ENCODE data around the gene STXBP5. TPM values are rescaled to one million over a fixed set of nuclear protein-coding genes. Genes with fewer than 3 reads are reported as not detected.
"Not testable (repeated sequence)": the region's sequence is repeated elsewhere in the genome, so short reads cannot be mapped to it uniquely, and the experiment has no call there.

The STXBP5 gene
- total RNA-seq, 4 donors from 2014 or later, result 78.4 to 115 (median 90.7) TPM

DNA sequence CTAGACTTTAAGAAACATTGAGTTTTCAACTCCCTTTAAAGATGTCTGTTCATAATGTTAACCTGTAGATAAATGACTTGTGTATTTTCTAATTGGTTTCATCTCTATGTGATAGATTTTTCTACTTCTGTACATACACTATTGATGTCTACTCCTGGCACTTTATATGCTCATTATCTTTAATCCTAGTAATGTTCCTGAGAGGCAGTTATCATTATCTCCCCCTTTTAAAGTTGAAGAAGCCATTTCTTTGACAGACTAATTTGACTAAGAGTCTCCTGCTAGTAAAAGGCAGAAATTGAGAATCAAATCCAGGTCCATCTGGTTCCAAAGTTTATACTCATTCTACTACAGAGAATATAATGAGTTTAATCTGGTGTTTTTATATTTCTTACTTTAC lies 167.1 kb downstream of the STXBP5 start:
- Histone ChIP-seq H3K9me3 (no peaks in the 10 kb centered on the region), H3K27ac (no peak overlapping the region), H3K4me3 (no peak overlapping the region), H3K4me1 (no peaks in the 10 kb centered on the region), H3K27me3 (no peaks in the 10 kb centered on the region), H3K36me3 (peaks cover 0 to 11% (median 0%) of the 10 kb centered on the region in 3 donors)
- no peak for DNase-seq
- TF ChIP-seq POLR2A (IDR thresholded peaks at IDR 0.05), result no peak
- TF ChIP-seq, protein P1, sequence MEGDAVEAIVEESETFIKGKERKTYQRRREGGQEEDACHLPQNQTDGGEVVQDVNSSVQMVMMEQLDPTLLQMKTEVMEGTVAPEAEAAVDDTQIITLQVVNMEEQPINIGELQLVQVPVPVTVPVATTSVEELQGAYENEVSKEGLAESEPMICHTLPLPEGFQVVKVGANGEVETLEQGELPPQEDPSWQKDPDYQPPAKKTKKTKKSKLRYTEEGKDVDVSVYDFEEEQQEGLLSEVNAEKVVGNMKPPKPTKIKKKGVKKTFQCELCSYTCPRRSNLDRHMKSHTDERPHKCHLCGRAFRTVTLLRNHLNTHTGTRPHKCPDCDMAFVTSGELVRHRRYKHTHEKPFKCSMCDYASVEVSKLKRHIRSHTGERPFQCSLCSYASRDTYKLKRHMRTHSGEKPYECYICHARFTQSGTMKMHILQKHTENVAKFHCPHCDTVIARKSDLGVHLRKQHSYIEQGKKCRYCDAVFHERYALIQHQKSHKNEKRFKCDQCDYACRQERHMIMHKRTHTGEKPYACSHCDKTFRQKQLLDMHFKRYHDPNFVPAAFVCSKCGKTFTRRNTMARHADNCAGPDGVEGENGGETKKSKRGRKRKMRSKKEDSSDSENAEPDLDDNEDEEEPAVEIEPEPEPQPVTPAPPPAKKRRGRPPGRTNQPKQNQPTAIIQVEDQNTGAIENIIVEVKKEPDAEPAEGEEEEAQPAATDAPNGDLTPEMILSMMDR (IDR thresholded peaks at IDR 0.05), result no peak

DNA sequence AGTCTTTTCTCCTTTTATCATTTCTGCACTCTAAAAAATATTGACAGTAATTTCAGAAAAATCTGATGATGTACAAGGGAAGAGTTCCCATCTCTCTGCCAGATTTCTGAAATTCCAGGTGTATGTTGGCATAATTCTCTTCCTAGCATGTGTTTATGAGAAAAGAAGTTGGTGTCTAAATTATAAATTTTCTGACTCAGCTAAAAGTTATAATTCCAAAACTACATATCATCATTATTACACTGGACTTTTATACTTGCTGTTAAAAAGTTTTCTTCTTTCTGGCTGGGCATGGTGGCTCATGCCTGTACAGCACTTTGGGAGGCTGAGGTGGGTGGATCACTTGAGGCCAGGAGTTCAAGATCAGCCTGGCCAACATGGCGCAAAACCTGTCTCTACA lies 168.6 kb downstream of the STXBP5 start:
- Histone ChIP-seq H3K4me3 (no peak overlapping the region), H3K4me1 (no peaks in the 10 kb centered on the region), H3K36me3 (peaks cover 0 to 14% (median 0%) of the 10 kb centered on the region in 3 donors), H3K9me3 (no peaks in the 10 kb centered on the region), H3K27me3 (no peaks in the 10 kb centered on the region), H3K27ac (no peak overlapping the region)
- DNase-seq, result no peak
- TF ChIP-seq, protein P1 (IDR thresholded peaks at IDR 0.05), result no peak
- no peak for TF ChIP-seq POLR2A (IDR thresholded peaks at IDR 0.05)

DNA sequence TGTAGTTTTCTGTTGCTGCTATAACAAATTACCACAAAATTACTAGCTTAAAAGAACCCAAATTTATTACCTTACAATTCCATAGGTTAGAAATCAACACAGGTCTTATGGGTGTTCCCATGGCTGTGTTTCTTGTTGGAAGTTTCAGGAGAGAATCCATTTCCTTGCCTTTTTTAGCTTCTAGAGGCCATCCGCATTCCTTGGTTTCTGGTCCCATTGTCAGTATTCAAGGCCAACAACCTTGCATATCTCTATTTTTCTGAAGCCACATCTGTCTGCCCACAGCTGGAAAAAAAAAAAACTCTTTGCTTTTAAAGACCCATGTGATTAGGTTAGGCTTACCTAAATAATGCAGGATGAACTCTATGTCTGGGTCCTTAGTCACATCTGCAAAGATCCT lies 174.6 kb downstream of the STXBP5 start:
- TF ChIP-seq, protein P1 (IDR thresholded peaks at IDR 0.05), result no peak
- no peak for TF ChIP-seq POLR2A (IDR thresholded peaks at IDR 0.05)
- Histone ChIP-seq H3K4me1 (no peaks in the 10 kb centered on the region), H3K36me3 (peaks cover 0 to 59% (median 0%) of the 10 kb centered on the region in 3 donors), H3K9me3 (no peaks in the 10 kb centered on the region), H3K4me3 (no peak overlapping the region), H3K27me3 (no peaks in the 10 kb centered on the region), H3K27ac (no peak overlapping the region)
- DNase-seq, result no peak

DNA sequence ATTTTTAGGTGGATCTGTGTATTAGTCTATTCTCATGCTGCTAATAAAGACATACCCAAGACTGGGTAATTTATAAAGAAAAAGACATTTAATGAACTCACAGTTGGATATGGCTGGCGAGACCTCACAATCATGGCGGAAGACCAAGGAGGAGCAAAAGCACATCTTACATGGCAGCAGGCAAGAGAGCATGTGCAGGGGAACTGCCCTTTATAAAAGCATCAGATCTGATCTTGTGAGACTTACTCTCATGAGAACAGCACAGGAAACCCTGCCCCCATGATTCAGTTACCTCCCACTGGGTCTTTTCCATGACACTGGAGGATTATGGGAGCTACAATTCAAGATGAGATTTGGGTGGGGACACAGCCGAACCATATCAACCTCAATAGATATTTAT lies 176.6 kb downstream of the STXBP5 start:
- H3K27me3 ChIP-seq, H3K9me3 ChIP-seq, H3K27ac ChIP-seq, H3K4me1 ChIP-seq, DNase-seq, H3K4me3 ChIP-seq: not testable (repeated sequence)
- H3K36me3 ChIP-seq, result peaks cover 0 to 66% (median 0%) of the 10 kb centered on the region in 3 donors

DNA sequence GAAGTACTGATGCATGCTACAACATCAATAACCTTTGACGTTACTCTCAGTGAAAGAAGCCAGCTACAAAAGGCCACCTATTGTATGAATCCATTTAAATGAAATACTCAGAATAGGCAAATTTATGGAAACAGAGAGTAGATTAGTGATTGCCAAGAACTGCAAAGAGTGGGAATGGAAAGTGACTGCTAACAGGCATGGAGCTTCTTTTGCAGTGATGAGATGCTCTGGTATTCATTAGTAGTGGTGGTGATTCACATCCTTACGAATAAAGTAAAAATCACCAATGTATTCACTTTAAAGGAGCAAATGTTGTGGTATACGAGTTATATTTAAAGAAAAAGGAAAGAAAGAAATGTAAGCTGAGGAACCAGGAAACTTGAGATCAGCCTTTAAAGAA lies 177.5 kb downstream of the STXBP5 start:
- DNase-seq, result no peak
- H3K27me3 ChIP-seq, result no peaks in the 10 kb centered on the region
- H3K27ac ChIP-seq, result no peak overlapping the region

DNA sequence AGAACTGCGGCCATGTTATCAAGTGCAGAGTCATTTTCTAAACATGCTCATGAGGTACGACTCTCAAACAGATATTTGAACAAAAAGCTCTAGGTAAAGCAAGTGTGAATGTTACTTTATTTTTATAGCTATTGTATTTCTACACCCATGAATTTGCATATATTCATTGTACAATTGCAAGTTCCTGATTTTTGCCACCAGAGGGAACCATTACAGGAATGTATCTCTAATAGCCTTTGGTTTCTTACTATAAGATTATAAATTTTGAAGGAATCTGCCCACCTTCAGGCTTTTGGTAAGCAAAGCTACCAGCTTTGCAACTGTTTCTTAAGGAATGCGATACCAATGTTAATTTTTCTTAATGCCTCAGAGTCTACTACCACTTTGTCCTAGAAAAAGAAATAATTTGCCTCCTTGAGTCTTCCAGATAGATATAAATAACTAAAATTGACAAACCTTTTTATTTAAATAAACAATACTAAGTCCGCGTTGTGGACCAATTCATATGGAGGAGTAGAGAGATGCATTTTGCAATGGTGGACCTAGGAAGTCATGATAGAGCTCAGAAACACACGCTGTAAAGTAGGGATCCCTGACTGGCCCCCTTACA lies 178.8 kb downstream of the STXBP5 start:
- Histone ChIP-seq H3K9me3 (no peaks in the 10 kb centered on the region), H3K27me3 (no peaks in the 10 kb centered on the region), H3K27ac (no peak overlapping the region), H3K36me3 (peaks cover 0 to 76% (median 0%) of the 10 kb centered on the region in 3 donors), H3K4me3 (no peak overlapping the region), H3K4me1 (no peaks in the 10 kb centered on the region)
- DNase-seq, result no peak
- TF ChIP-seq POLR2A (IDR thresholded peaks at IDR 0.05), result no peak
- TF ChIP-seq, protein P1 (IDR thresholded peaks at IDR 0.05), result peak in 5 of 6 experiments; percentile 16 to 48 (median 41)

More for the DNA sequence above, 177.5 kb downstream of the STXBP5 start:
- no peak overlapping the region for H3K4me3 ChIP-seq
- H3K4me1 ChIP-seq, result no peaks in the 10 kb centered on the region
- no peaks in the 10 kb centered on the region for H3K9me3 ChIP-seq
- peaks cover 0 to 71% (median 0%) of the 10 kb centered on the region in 3 donors for H3K36me3 ChIP-seq
- TF ChIP-seq, protein P1 (IDR thresholded peaks at IDR 0.05), result no peak
- no peak for TF ChIP-seq POLR2A (IDR thresholded peaks at IDR 0.05)
